MCF 10A (cell line): Measurements from ENCODE around the gene ADGRD1. TPM values are rescaled to one million over a fixed set of nuclear protein-coding genes. Genes with fewer than 3 reads are reported as not detected.
A peak's percentile ranks its signal among the peaks of the same experiment; 100 is the strongest.

ENCODE experiments used
- BruUV-seq: library from RNA; stranded (reverse); fragments of 400-500 nt; replicated peaks from 2 replicates; lab custom pipeline; 2021; lab: Mats Ljungman, UMichigan
- CTCF ChIA-PET: fragments of 300-600 bp; sonication (Branson Sonifier 250); formaldehyde crosslinking; extraction: SDS; loops from one replicate; lab custom pipeline; 2021; ENCODE audit warnings: antibody characterized with exemption, inconsistent platforms; lab: Yijun Ruan, JAX
- POLR2A ChIA-PET: fragments of 300-600, 350-650 bp; sonication (Branson Sonifier 250); formaldehyde crosslinking; extraction: SDS; loops from one replicate; lab custom pipeline; 2020; ENCODE audit warnings: antibody characterized with exemption, inconsistent platforms; lab: Yijun Ruan, JAX
- DNase-seq: peaks from one replicate; pipeline ENCODE4 v3.0.0-alpha.2; 2018; ENCODE audit not compliant: unreplicated experiment
- H3K27ac Mint-ChIP-seq: one replicate; pipeline ENCODE4 v1.8.0; 2022; ENCODE audit warnings: mild to moderate bottlenecking, low read depth, mixed read lengths; ENCODE audit not compliant: unreplicated experiment
- H3K27me3 Mint-ChIP-seq: one replicate; pipeline ENCODE4 v1.8.0; 2022; ENCODE audit warnings: mixed read lengths; ENCODE audit not compliant: insufficient read depth, unreplicated experiment
- H3K36me3 Mint-ChIP-seq: one replicate; pipeline ENCODE4 v1.8.0; 2022; ENCODE audit warnings: mild to moderate bottlenecking, moderate library complexity, mixed read lengths; ENCODE audit not compliant: insufficient read depth, unreplicated experiment
- H3K4me1 Mint-ChIP-seq: one replicate; pipeline ENCODE4 v1.8.0; 2022; ENCODE audit warnings: mixed read lengths; ENCODE audit not compliant: insufficient read depth, unreplicated experiment
- H3K4me3 Mint-ChIP-seq: one replicate; pipeline ENCODE4 v1.8.0; 2022; ENCODE audit warnings: mild to moderate bottlenecking, moderate library complexity, mixed read lengths; ENCODE audit not compliant: unreplicated experiment
- H3K9me3 Mint-ChIP-seq: one replicate; pipeline ENCODE4 v1.8.0; 2022; ENCODE audit warnings: mixed read lengths; ENCODE audit not compliant: unreplicated experiment
- CTCF ChIP-seq: fragments of 200-600 bp; IDR thresholded peaks from one replicate; pipeline ENCODE4 v1.8.0; 2022; ENCODE audit warnings: antibody characterized with exemption, mild to moderate bottlenecking; ENCODE audit not compliant: unreplicated experiment
- intact Hi-C: fragments of 100-400 bp; cut with micrococcal nuclease; formaldehyde crosslinking; loops from 2 replicates; pipeline ENCODE4 v1.14.1; 2022
- total RNA-seq: library from RNA; stranded (reverse); gene quantifications from 2 replicates; pipeline ENCODE4 v1.2.3, GENCODE V29; 2022

The ADGRD1 gene
- total RNA-seq, 1 experiment from 2014 or later, result 0.68 TPM

- DNase-seq, result no peak
- Mint-ChIP-seq H3K4me3 (no peak overlapping the region), H3K9me3 (peaks cover 15% of the 10 kb centered on the region), H3K27me3 (peaks cover 19% of the 10 kb centered on the region), H3K4me1 (peaks cover 3% of the 10 kb centered on the region), H3K27ac (no peak overlapping the region), H3K36me3 (no peaks in the 10 kb centered on the region)
- BruUV-seq, result no TSS peak
- ChIA-PET POLR2A (interaction anchor here (0.7 kb wide), 1 partner anchor 1110 kb away, joined by 3 read pairs; no protein-coding TSS in a partner anchor), CTCF (no interaction called here)
- intact Hi-C loops, result loop anchor here (10.0 kb wide), 1 partner anchor 644 kb away; no protein-coding TSS in a partner anchor
- no peak for TF ChIP-seq CTCF
Measured at GRCh38 chr12:130911193-130911592, 42.5 kb upstream of the ADGRD1 start.

- ChIA-PET POLR2A (no interaction called here), CTCF (no interaction called here)
- DNase-seq, result no peak
- TF ChIP-seq CTCF, result no peak
- Mint-ChIP-seq H3K36me3 (no peaks in the 10 kb centered on the region), H3K27me3 (peaks cover 26% of the 10 kb centered on the region), H3K27ac (no peak overlapping the region), H3K4me3 (no peak overlapping the region), H3K9me3 (peaks cover 15% of the 10 kb centered on the region), H3K4me1 (peaks cover 7% of the 10 kb centered on the region)
- BruUV-seq, result no TSS peak
- intact Hi-C loops, result loop anchor here (10.0 kb wide), 1 partner anchor 643 kb away; no protein-coding TSS in a partner anchor
Measured at GRCh38 chr12:130911933-130912332, 41.8 kb upstream of the ADGRD1 start.

GRCh38 chr12:130916241-130916911 is 37.3 kb upstream of the ADGRD1 start:
- BruUV-seq, result no TSS peak
- peak; percentile 95 for TF ChIP-seq CTCF
- peaks cover 19% of the 10 kb centered on the region for H3K4me1 Mint-ChIP-seq
- H3K27ac Mint-ChIP-seq, result no peak overlapping the region
- H3K36me3 Mint-ChIP-seq, result peaks cover 5% of the 10 kb centered on the region
- POLR2A ChIA-PET, result interaction anchor here (0.6 kb wide), 1 partner anchor 199 kb away, joined by 3 read pairs; no protein-coding TSS in a partner anchor
- peaks cover 8% of the 10 kb centered on the region for H3K9me3 Mint-ChIP-seq
- peaks cover 38% of the 10 kb centered on the region for H3K27me3 Mint-ChIP-seq
- intact Hi-C loops, result loop anchor here (2.0 to 10.0 kb wide), 5 partner anchors 176 to 916 kb away; no protein-coding TSS in a partner anchor
- no peak overlapping the region for H3K4me3 Mint-ChIP-seq
- CTCF ChIA-PET, result interaction anchor here (0.6 to 1.8 kb wide), 17 partner anchors 8 to 1238 kb away, joined by 3 to 6 read pairs (median 3); no protein-coding TSS in a partner anchor
- DNase-seq, result peak; percentile 27

- H3K9me3 Mint-ChIP-seq, result no peaks in the 10 kb centered on the region
- H3K27me3 Mint-ChIP-seq, result peaks cover 38% of the 10 kb centered on the region
- DNase-seq, result no peak
- ChIA-PET POLR2A (no interaction called here), CTCF (interaction anchor here (0.6 to 1.4 kb wide), 7 partner anchors 38 to 1083 kb away, joined by 3 to 6 read pairs (median 3); no protein-coding TSS in a partner anchor)
- peaks cover 26% of the 10 kb centered on the region for H3K4me1 Mint-ChIP-seq
- BruUV-seq, result no TSS peak
- TF ChIP-seq CTCF, result no peak
- intact Hi-C loops, result loop anchor here (2.0 to 10.0 kb wide), 5 partner anchors 175 to 915 kb away; no protein-coding TSS in a partner anchor
- H3K27ac Mint-ChIP-seq, result no peak overlapping the region
- H3K36me3 Mint-ChIP-seq, result peaks cover 5% of the 10 kb centered on the region
- no peak overlapping the region for H3K4me3 Mint-ChIP-seq
Measured at GRCh38 chr12:130917607-130918006, 36.1 kb upstream of the ADGRD1 start.
